MM.1S (cell line): ENCODE measurements around the gene IL1RAPL1.

Experiments used
- DNase-seq: peaks from one replicate; pipeline ENCODE4 v3.0.0-alpha.2; 2015
- H2AFZ ChIP-seq: fragments of 300-600 bp; sonication (generic); 2 replicates; pipeline ENCODE4 v1.6.0; 2016; ENCODE audit warnings: antibody characterized with exemption, low read length
- H3F3A ChIP-seq: fragments of 300-600 bp; sonication (generic); 2 replicates; pipeline ENCODE4 v1.6.1; 2016; ENCODE audit warnings: mild to moderate bottlenecking, antibody characterized with exemption, low read length, moderate library complexity, mixed read lengths; ENCODE audit not compliant: insufficient read depth
- H3K27ac ChIP-seq: fragments of 300-600 bp; sonication (generic); 2 replicates; pipeline ENCODE4 v1.5.1; 2016; ENCODE audit warnings: mild to moderate bottlenecking, low read length
- H3K27me3 ChIP-seq: fragments of 300-600 bp; sonication (generic); replicated peaks from 2 replicates; pipeline ENCODE4 v1.6.0; 2016; ENCODE audit warnings: low read length; ENCODE audit not compliant: insufficient read depth
- H3K36me3 ChIP-seq: fragments of 300-600 bp; sonication (generic); replicated peaks from 2 replicates; pipeline ENCODE4 v1.6.1; 2016; ENCODE audit warnings: mild to moderate bottlenecking, low read length, mixed read lengths; ENCODE audit not compliant: insufficient read depth
- H3K4me1 ChIP-seq: fragments of 300-600 bp; sonication (generic); 2 replicates; pipeline ENCODE4 v1.6.1; 2016; ENCODE audit warnings: low read length, mixed read lengths
- H3K4me2 ChIP-seq: fragments of 300-600 bp; sonication (generic); 2 replicates; pipeline ENCODE4 v1.6.0; 2016; ENCODE audit warnings: low read depth, low read length
- H3K4me3 ChIP-seq: fragments of 300-600 bp; sonication (generic); 2 replicates; pipeline ENCODE4 v1.5.1; 2016; ENCODE audit warnings: low read length, mixed read lengths
- H3K79me2 ChIP-seq: fragments of 300-600 bp; sonication (generic); 2 replicates; pipeline ENCODE4 v1.6.1; 2016; ENCODE audit warnings: mixed run types, low read length, mixed read lengths
- H3K9ac ChIP-seq: fragments of 300-600 bp; sonication (generic); 2 replicates; pipeline ENCODE4 v1.6.1; 2016; ENCODE audit warnings: low read length, mixed read lengths
- H3K9me2 ChIP-seq: fragments of 300-600 bp; sonication (generic); replicated peaks from 2 replicates; pipeline ENCODE4 v1.6.1; 2016; ENCODE audit warnings: mild to moderate bottlenecking, low read length, mixed read lengths; ENCODE audit not compliant: insufficient read depth
- H3K9me3 ChIP-seq: fragments of 300-600 bp; sonication (generic); replicated peaks from 2 replicates; pipeline ENCODE4 v1.6.1; 2016; ENCODE audit warnings: mild to moderate bottlenecking, low read length, mixed read lengths; ENCODE audit not compliant: insufficient read depth
- H4K20me1 ChIP-seq: fragments of 300-600 bp; sonication (generic); 2 replicates; pipeline ENCODE4 v1.6.1; 2016; ENCODE audit warnings: mild to moderate bottlenecking, low read length, moderate library complexity, mixed read lengths; ENCODE audit not compliant: insufficient read depth
- EZH2 ChIP-seq: fragments of 300-600 bp; sonication (generic); optimal IDR thresholded peaks from 2 replicates; pipeline ENCODE3; 2017; ENCODE audit warnings: low read depth, mild to moderate bottlenecking, antibody characterized with exemption, low read length, mixed read lengths
- EZH2phosphoT487 ChIP-seq: fragments of 300-600 bp; sonication (generic); IDR thresholded peaks from 2 replicates; pipeline ENCODE4 v1.6.1; 2018; ENCODE audit warnings: antibody characterized with exemption, low read length
- TF ChIP-seq, protein P1 (sequence below): fragments of 300-600 bp; sonication (generic); IDR thresholded peaks from 2 replicates; pipeline ENCODE4 v1.5.1; 2016; ENCODE audit warnings: antibody characterized with exemption, low read length, mixed read lengths

Gene IL1RAPL1

DNA sequence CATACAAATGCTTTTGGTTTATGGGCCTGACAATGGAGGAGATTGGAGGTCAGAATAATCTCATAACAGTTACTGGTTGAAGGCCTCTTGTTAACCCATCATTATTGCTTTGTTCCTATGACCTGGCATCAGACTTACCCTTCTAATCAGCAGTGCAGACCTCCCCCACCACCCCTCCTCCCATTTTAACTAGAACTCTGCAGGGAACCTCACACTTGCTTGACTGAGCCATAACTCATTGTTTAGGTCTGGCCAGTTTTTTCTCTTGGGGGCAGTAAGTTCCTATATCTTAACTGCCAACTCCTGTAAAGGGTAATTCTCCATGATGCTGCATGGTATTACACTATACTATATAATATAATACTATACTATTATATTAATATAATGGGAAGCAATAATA is 609.3 kb downstream of the IL1RAPL1 start:
- no peaks in the 10 kb centered on the region for H3F3A ChIP-seq
- H3K9ac ChIP-seq: no peak overlapping the region
- H3K9me2 ChIP-seq: no peaks in the 10 kb centered on the region
- no peak overlapping the region for H2AFZ ChIP-seq
- no peak overlapping the region for H3K4me2 ChIP-seq
- no peak for DNase-seq
- no peaks in the 10 kb centered on the region for H3K27me3 ChIP-seq
- H3K27ac ChIP-seq: no peak overlapping the region
- no peaks in the 10 kb centered on the region for H3K9me3 ChIP-seq
- H3K79me2 ChIP-seq: no peaks in the 10 kb centered on the region
- TF ChIP-seq, protein P1, sequence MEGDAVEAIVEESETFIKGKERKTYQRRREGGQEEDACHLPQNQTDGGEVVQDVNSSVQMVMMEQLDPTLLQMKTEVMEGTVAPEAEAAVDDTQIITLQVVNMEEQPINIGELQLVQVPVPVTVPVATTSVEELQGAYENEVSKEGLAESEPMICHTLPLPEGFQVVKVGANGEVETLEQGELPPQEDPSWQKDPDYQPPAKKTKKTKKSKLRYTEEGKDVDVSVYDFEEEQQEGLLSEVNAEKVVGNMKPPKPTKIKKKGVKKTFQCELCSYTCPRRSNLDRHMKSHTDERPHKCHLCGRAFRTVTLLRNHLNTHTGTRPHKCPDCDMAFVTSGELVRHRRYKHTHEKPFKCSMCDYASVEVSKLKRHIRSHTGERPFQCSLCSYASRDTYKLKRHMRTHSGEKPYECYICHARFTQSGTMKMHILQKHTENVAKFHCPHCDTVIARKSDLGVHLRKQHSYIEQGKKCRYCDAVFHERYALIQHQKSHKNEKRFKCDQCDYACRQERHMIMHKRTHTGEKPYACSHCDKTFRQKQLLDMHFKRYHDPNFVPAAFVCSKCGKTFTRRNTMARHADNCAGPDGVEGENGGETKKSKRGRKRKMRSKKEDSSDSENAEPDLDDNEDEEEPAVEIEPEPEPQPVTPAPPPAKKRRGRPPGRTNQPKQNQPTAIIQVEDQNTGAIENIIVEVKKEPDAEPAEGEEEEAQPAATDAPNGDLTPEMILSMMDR: no peak
- no peak for TF ChIP-seq EZH2phosphoT487
- H3K36me3 ChIP-seq: no peaks in the 10 kb centered on the region
- H3K4me1 ChIP-seq: no peaks in the 10 kb centered on the region
- H3K4me3 ChIP-seq: no peak overlapping the region
- H4K20me1 ChIP-seq: no peaks in the 10 kb centered on the region

- DNase-seq: no peak
- Histone ChIP-seq H3K9me2 (no peaks in the 10 kb centered on the region), H3K4me3 (no peak overlapping the region), H3K4me2 (no peak overlapping the region), H3K36me3 (no peaks in the 10 kb centered on the region), H3K9ac (no peak overlapping the region), H3K27me3 (no peaks in the 10 kb centered on the region), H3K27ac (no peak overlapping the region), H2AFZ (no peak overlapping the region), H3K4me1 (no peaks in the 10 kb centered on the region), H3K9me3 (no peaks in the 10 kb centered on the region), H3F3A (no peaks in the 10 kb centered on the region), H4K20me1 (no peaks in the 10 kb centered on the region), H3K79me2 (no peaks in the 10 kb centered on the region)
- TF ChIP-seq EZH2phosphoT487 (no peak), EZH2 (no peak)
- TF ChIP-seq, protein P1: no peak
Observed at GRCh38 chrX:29215251-29215650, 628.0 kb downstream of the IL1RAPL1 start.

- no peak for TF ChIP-seq EZH2
- TF ChIP-seq, protein P1: no peak
- no peak for TF ChIP-seq EZH2phosphoT487
- Histone ChIP-seq H3K9me3 (no peaks in the 10 kb centered on the region), H3F3A (no peaks in the 10 kb centered on the region), H3K79me2 (no peaks in the 10 kb centered on the region), H3K4me2 (no peak overlapping the region), H3K9me2 (no peaks in the 10 kb centered on the region), H2AFZ (no peak overlapping the region), H3K4me1 (no peaks in the 10 kb centered on the region), H3K4me3 (no peak overlapping the region), H3K9ac (no peak overlapping the region), H3K36me3 (no peaks in the 10 kb centered on the region), H4K20me1 (no peaks in the 10 kb centered on the region), H3K27ac (no peak overlapping the region), H3K27me3 (no peaks in the 10 kb centered on the region)
- DNase-seq: no peak
Observed at GRCh38 chrX:29225670-29226069, 638.4 kb downstream of the IL1RAPL1 start.

- H3K27me3 ChIP-seq: no peaks in the 10 kb centered on the region
- H3K4me2 ChIP-seq: no peak overlapping the region
- no peak overlapping the region for H3K9ac ChIP-seq
- no peaks in the 10 kb centered on the region for H3F3A ChIP-seq
- no peaks in the 10 kb centered on the region for H4K20me1 ChIP-seq
- H3K27ac ChIP-seq: no peak overlapping the region
- no peaks in the 10 kb centered on the region for H3K4me1 ChIP-seq
- H2AFZ ChIP-seq: no peak overlapping the region
- TF ChIP-seq EZH2phosphoT487: no peak
- TF ChIP-seq, protein P1: no peak
- TF ChIP-seq EZH2: no peak
- no peaks in the 10 kb centered on the region for H3K9me2 ChIP-seq
- no peak for DNase-seq
- H3K9me3 ChIP-seq: no peaks in the 10 kb centered on the region
- no peaks in the 10 kb centered on the region for H3K79me2 ChIP-seq
- no peak overlapping the region for H3K4me3 ChIP-seq
- H3K36me3 ChIP-seq: no peaks in the 10 kb centered on the region
Observed at GRCh38 chrX:29229802-29230201, 642.6 kb downstream of the IL1RAPL1 start.
